Measurements from ENCODE around the gene BRF1. TPM values are rescaled to one million over a fixed set of nuclear protein-coding genes. Genes with fewer than 3 reads are reported as not detected.

The BRF1 gene
- total and polyA plus RNA-seq, 2 of the 13 experiments (the other 11 are each of a cell fraction or from before 2014, with no cell fraction given): 5.1 to 11.0 TPM

- Histone ChIP-seq H3K36me3 (replicated peaks in 1 of 2; ENCODE audit: control insufficient read depth in 1 of 2, insufficient read depth in 2 of 2, low read length in 2 of 2) (peaks cover 11 to 13% of the 10 kb centered on the region in 2 experiments; a peak in 4 of 5 replicates), H3K9ac (ENCODE audit: insufficient read depth, low read depth, low read length) (no peak overlapping the region), H2AFZ (ENCODE audit: low read length) (no peak overlapping the region), H3K4me1 (ENCODE audit: insufficient read depth, low read length) (no peaks in the 10 kb centered on the region), H3K79me2 (ENCODE audit: insufficient read depth, low read length) (no peaks in the 10 kb centered on the region), H3K9me3 (ENCODE audit: low read length) (no peaks in the 10 kb centered on the region), H3K27ac (ENCODE audit: extremely low read length, insufficient read depth, low read length) (no peak overlapping the region), H3K4me2 (ENCODE audit: low read depth, low read length) (no peak overlapping the region), H3K27me3 (ENCODE audit: control insufficient read depth in 1 of 2, insufficient read depth in 2 of 2, low read length in 2 of 2) (no peaks in the 10 kb centered on the region; a peak in 1 of 5 replicates), H4K20me1 (ENCODE audit: insufficient read depth, low read length) (no peaks in the 10 kb centered on the region), H3K4me3 (replicated peaks in 1 of 3; ENCODE audit: insufficient read depth in 1 of 3, low read depth in 2 of 3, low read length in 3 of 3) (no peak overlapping the region)
- no TSS peak for BruUV-seq (replicated peaks)
- ATAC-seq (no peak), DNase-seq (ENCODE audit: low spot score) (no peak), FAIRE-seq (no peak)
- TF ChIP-seq NRL (CRISPR knock-in tag; IDR thresholded peaks at IDR 0.05; ENCODE audit: borderline replicate concordance) (no peak), TBL1XR1 (IDR thresholded peaks at IDR 0.05; ENCODE audit: borderline replicate concordance, low read length, partially characterized antibody) (no peak), ZNF781 (CRISPR knock-in tag; IDR thresholded peaks at IDR 0.05; ENCODE audit: borderline replicate concordance, not compliant biosample characterization) (no peak), ZNF841 (CRISPR knock-in tag; IDR thresholded peaks at IDR 0.05; ENCODE audit: borderline replicate concordance) (no peak), TAF15 (IDR thresholded peaks at IDR 0.05; ENCODE audit: low read depth, low read length, poor library complexity, severe bottlenecking) (no peak), HNF4G (IDR thresholded peaks at IDR 0.05; ENCODE audit: borderline replicate concordance, low read depth, low read length) (no peak), HNF4G (CRISPR knock-in tag; IDR thresholded peaks at IDR 0.05; ENCODE audit: borderline replicate concordance, low read depth) (no peak), REL (CRISPR knock-in tag; conservative IDR thresholded peaks at IDR 0.05) (no peak), ZNF234 (CRISPR knock-in tag; conservative IDR thresholded peaks at IDR 0.05) (no peak), RFX3 (CRISPR knock-in tag; IDR thresholded peaks at IDR 0.05) (no peak), PRMT3 (CRISPR knock-in tag; IDR thresholded peaks at IDR 0.05; ENCODE audit: borderline replicate concordance, low read depth) (no peak), PLRG1 (conservative IDR thresholded peaks at IDR 0.05) (no peak), XRCC5 (optimal IDR thresholded peaks at IDR 0.05; ENCODE audit: low read length) (no peak), ZNF7 (CRISPR knock-in tag; IDR thresholded peaks at IDR 0.05) (no peak), BRCA1 (CRISPR knock-in tag; IDR thresholded peaks at IDR 0.05) (no peak), MEF2D (CRISPR knock-in tag; IDR thresholded peaks at IDR 0.05) (no peak), ZFP82 (CRISPR knock-in tag; IDR thresholded peaks at IDR 0.05; ENCODE audit: borderline replicate concordance) (no peak), CCAR2 (optimal IDR thresholded peaks at IDR 0.05; ENCODE audit: low read depth, low read length) (no peak), ZNF747 (CRISPR knock-in tag; IDR thresholded peaks at IDR 0.05; ENCODE audit: borderline replicate concordance) (no peak)
- TF ChIP-seq, protein P1, sequence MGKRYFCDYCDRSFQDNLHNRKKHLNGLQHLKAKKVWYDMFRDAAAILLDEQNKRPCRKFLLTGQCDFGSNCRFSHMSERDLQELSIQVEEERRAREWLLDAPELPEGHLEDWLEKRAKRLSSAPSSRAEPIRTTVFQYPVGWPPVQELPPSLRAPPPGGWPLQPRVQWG (CRISPR knock-in tag; IDR thresholded peaks at IDR 0.05; ENCODE audit: borderline replicate concordance, low read depth): no peak
- CTCF ChIA-PET (ENCODE audit: low intra/inter-chr PET ratio, low total read pairs): no interaction called here
- WGBS (ENCODE audit: low lambda C conversion rate): 99% methylated on average over 10 of the region's 10 CpGs
- intact Hi-C loops (cut with micrococcal nuclease; ENCODE audit: unreplicated experiment) (no loop called here), in situ Hi-C loops (cut with HindIII; ENCODE audit: extremely low pct_ligation_motif_present, low pct_unique_long_range_greater_than_20kb) (no loop called here)
- POLR2A ChIA-PET: no interaction called here
Measured at GRCh38 chr14:105213361-105213760, 87.4 kb downstream of the BRF1 start.

Measured in HepG2 (cell line).